Hippocampal formation (tissue), 2 donors: ENCODE data around the gene EZH1.
"Not testable (repeated sequence)": the region's sequence is repeated elsewhere in the genome, so short reads cannot be mapped to it uniquely, and the experiment has no call there.

ENCODE experiments used
- DNase-seq, 2 donors: peaks; one replicate each; lab custom pipeline; 2025; lab: John Stamatoyannopoulos, UW

The EZH1 gene

DNA sequence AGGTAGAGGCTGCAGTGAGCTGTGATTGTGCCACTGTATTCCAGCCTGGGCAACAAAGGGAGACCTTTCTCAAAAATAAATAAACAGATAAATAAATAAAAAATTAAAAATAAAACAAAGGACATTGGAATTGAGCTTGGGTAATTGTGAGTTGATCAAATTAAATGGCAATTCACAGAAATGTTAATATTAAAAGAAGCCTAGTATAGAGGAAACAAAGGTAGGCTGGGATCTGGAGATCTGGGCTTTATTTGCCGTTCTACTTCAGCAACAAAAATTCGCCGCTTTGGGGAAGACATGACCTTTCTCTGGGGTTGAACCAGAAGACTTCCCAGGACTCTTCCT lies 28.1 kb upstream of the EZH1 start:
- DNase-seq = no peak

DNA sequence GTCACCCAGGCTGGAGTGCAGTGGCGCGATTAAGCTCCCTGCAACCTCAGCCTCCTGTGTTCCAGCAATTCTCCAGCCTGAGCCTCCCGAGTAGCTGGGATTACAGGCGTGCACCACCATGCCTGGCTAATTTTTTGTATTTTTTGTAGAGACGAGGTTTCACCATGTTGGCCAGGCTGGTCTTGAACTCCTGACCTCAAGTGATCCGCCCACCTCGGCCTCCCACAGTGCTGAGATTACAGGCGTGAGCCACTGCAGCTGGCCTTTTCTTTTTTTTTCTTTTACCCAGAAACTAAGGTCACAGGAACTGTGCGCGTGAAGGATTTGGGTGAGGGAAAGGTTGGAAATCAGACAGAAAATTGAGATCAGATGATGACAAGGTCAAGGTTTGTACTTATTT lies 25.1 kb upstream of the EZH1 start:
- DNase-seq = not testable (repeated sequence)

DNA sequence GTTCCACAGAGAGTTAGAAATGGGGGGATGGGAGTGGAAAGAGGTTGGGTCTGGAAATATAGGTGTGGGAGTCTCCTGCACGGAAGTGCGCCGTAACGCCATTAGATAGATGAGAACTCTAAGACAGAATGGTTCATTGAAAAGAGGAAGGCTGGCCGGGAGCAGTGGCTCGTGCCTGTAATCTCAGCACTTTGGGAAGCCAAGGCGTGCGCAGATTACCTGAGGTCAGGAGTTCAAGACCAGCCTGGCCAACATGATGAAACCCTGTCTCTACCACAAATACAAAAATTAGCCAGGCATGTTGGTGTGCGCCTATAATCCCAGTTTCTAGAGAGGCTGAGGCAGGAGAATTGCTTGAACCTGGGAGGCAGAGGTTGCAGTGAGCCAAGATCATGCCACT lies 23.2 kb upstream of the EZH1 start:
- not testable (repeated sequence) for DNase-seq

DNA sequence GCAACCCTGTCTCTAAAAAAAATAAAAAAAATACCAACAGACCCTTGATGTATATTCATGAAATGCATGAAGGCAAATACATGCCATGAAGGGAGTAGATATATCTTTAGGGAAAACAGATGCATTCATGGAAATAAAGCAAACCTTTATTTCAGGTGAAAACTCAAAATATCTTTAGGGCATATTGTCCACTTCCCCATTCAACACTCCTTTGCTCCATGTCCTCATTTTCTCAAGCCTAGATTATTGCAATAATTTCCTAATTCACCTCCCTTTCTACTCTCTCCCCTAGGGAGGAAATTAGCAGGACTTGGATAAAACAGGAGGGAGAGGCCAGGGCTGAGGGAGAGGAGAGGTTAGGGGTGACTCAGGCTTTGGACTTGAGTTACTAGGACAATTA lies 22.7 kb upstream of the EZH1 start:
- DNase-seq = no peak

DNA sequence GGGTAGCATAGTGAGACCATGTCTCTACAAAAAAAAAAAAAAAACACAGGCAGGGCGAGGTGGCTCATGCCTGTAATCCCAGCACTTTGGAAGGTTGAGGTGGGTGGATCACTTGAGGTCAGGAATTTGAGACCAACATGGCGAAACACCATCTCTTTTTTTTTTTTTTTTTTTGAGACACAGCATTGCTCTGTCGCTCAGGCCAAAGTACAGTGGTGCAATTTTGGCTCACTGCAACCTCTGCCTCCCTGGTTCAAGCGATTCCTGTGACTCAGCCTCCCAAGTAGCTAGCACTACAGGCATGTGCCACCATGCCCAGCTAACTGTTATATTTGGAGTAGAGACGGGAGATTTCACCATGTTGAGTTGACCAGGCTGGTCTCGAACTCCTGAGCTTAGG lies 21.3 kb upstream of the EZH1 start:
- no peak for DNase-seq

DNA sequence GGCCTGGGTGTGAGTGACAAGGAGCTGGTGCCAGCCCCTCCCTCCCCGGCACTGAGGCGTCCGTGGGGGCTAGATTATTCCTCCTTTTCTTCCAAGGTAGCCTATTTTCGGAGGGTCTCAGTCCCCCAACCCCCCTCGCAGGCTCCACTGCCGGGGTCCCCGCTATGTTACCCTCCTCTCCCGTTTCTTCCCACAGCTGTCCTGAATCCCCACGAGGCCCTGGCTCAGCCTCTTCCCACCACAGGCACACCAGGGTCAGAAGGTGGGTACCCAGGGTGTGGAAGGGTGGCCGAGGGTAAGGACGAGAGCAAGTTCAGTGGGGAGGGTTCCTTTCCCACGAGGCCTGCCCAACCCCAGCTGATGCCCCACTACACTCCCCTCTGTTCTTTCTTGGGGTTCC lies 16.8 kb upstream of the EZH1 start:
- DNase-seq = no peak

DNA sequence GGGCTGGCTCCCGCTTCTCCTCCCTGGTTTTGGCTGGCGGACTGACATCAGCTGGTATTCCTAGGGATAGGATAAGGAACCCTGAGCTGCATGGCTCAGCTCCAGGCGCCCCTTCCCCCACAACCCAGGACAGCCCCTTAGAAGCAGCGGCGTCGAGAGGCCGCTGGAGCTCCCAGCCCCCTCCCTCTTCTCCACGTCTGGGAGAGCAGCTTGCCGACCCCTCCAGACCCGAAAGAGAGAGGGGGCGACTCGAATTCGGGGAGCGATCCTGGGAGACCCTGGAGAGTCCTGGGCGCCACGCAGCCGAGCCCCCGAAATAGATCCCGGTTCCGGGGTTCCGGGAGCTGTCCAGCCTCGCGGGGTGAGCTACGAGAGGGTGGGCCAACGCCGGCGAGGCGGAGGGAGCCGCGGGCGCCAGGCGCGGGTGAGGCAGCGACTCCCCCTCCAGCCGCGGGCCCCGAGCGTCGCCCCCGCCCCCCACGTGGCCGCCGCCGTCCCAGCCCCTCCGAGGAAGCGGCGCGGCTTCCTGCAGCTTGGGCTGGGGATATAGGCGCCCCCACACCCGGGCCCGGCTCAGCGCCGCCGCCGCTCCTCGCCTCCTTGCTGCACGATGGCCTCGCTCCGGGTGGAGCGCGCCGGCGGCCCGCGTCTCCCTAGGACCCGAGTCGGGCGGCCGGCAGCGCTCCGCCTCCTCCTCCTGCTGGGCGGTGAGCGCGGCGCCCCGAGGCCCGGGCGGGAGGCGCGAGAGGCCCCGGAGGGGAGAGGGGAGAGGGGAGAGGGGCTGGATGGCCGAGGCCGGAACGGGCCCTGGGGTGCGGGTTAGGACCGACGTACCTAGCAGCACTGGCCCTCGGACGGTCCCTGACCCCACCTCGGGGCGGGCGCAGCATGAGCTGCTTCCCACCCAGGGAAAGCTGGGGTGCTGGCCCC lies 16.1 kb upstream of the EZH1 start, which contains the start of gene RAMP2:
Gene RAMP2 (plus strand): TSS at position 576 of the 930 bp plus-strand sequence. CDS start 35 bp downstream, at position 611.
- no peak for DNase-seq

DNA sequence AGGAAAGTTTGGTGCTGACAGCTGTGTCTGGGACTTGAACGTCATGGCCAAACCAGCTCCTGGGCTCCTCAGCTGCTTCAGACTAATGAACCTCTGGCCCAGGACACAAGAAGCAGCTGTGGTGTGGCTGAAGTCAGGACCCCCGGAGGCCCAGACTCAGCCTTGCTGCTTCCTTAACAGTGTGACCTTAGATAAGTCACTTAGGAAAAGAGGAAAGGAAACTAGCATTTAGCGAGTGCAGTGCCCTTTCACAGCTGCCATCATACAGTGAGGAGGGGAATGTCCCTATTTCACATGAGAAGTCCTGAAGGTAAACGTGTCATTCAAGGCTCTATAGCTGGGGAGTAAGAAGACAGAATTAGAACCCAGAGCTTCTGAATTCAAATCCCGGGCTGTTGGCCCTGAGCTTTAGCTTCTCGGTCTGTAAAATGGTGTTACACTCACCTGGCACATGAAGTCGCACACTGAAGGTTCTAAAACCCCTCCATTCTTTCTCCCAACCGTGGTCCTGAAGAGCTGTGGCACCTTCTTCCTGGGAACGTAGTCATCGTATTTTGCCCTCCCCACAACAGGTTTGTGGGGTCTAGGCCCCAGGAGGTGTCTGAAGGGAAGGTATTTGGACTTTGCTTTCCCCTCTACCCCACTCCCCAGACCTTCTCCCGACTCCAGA lies 15.3 kb upstream of the EZH1 start:
- no peak for DNase-seq

DNA sequence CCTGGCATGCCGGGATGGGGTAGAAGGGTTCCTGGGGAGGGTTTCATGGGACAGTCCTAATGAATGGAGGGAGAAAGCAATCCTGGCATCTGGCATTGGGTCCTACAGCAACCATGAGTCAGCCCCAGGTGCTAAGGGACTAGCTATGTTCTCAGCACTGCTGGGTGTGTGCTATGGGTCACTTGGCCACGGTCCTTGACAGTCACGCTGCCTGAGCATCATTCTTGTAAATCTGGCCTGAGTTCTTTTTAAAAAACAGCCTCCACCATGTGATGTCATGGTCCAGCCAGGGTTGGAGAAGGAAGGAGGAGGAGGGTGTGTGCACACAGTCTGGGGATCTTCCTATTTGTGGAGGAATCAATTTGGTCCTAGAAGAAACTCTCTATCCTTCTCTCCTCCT lies 9.9 kb upstream of the EZH1 start:
- DNase-seq = no peak

DNA sequence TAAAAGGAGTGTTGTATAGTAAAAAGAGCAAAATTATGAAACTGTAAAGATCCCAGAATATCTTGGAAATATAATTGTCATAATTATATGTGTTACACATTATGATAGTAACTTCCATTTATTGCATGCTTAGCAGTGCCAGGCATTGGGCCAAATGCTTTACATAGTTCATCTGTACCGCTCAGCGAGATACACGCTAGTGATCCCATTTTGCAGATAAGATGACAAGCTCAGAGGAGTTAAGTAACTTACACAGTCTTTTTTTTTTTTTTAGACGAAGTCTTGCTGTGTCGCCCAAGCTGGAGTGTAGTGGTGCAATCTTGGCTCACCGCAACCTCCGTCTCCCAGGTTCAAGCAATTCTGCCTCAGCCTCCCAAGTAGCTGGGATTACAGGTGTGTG lies 6.8 kb upstream of the EZH1 start:
- DNase-seq = no peak

DNA sequence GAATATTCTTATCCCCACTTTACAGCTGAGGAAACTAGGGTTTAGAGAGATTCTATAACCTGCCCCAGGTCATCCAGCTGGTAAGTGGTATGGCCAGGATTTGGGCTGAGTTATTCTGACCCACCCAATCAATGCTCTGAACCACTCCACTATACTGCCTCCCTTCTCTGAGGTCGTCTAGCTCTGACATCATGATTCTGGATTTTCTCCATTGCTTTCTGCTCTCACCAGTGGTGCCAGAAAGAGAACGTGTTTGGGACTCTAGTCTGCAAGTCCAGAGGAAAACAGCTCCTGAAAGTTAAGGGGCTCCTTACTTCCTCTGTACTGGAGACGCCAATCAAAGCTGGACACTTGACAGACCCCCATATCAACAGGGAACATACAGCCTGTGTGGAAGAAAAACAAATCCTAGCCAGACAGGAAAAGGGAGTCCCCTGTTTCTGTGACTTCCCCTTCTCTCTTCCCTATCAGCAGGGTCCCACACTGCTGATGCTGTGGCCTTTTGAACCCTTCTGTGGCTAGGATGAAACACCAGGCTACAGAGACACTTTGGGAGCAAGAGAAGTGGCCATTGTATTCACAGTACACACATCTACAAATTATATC lies 6.0 kb upstream of the EZH1 start:
- DNase-seq = no peak

DNA sequence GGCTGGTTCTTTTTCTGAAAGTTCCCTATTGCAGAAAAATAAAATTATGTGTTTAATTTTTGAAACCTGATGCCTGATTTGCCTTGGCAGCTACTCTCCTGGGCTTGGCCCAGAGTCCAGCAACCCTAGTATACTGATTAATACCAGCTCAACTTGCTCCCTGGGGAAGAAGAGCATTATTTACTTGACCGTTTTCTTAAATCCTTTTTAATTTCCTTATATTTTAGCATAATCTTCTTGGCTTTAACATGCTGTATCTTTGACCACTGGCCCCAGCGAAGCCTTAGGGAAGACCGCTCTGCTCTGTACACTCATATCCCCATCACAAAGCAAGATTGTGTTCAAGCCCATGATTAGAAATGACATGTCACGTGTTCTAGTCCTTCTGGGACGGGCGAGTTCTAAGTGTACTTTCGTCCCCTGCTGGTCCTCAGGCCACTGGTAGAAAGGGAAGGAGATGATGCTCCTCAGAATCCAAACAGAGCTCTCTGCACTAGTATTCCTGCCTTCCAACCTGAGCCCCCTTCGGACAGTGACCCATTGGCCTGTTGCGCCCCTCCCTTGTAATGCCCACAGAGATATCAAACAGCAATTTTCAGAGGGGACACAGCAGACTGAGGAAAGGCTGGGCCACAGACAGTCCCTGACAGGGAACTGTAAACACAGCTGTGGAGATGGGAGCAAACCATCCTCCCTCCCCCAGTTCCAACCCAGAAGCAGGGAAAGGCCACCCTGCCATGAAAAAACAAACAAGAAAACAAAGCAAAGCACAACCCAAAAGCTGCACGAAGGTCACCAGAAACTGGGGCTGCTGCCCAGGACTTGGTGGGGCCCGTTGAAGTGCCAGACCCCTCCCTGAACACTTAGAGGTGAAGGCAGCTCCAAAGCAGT lies 4.3 kb upstream of the EZH1 start:
- no peak for DNase-seq

DNA sequence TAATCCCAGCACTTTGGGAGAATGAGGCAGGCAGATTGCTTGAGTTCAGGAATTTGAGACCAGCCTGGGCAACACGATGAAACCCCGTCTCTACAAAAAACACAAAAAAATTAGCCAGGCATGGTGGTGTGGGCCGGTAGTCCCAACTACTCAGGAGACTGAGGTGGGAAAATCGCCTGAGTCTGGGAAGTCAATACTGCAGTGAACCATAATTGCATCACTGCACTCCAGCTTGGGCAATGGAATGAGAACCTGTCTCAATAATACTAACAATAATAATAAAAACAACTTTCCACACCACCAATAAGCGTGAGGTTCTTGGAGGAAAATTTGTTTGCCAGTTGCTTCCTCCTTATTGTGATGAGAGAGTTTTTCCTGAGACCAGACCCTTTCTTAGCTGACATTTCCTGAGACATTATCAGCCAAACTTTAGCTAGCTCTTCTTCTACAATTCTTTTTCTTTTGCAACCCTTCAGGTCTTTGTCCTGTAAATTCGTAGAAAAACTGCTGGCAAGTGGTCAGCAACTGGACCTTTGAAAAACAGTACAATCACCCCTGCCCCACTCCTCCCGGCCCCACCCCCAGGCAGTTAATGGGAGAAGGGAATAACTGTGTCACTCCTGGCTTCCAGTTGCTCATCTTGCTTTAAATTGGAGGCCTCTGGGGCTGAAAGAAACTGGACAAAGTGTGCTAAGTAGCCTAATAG lies 3.5 kb upstream of the EZH1 start:
- no peak for DNase-seq

DNA sequence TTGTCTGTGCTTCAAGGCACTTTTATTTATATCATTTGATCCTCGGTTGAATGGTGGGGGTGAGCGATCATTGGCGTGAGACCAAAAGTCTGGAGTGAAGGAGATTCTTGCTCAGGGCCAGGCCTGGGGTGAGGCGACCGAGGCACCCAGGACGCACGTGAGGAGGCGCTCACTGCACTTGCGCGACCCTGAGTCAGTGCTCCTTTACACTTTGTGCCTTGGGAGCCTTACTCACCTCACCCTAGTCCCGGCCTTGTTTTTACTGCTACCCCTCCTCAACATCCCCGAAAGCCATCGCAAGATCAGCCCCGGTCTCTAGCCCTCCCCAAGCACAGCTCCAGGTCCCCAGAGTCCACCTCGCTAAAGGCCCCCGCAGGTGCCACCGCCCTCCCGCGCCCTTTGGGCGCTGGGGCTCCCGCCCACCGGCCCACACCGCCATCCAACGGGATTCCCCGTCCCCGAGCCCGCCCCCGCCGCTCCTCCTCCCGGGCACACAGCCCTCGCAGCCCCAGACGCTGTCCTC lies 496 bp downstream of the EZH1 start:
- no peak for DNase-seq

DNA sequence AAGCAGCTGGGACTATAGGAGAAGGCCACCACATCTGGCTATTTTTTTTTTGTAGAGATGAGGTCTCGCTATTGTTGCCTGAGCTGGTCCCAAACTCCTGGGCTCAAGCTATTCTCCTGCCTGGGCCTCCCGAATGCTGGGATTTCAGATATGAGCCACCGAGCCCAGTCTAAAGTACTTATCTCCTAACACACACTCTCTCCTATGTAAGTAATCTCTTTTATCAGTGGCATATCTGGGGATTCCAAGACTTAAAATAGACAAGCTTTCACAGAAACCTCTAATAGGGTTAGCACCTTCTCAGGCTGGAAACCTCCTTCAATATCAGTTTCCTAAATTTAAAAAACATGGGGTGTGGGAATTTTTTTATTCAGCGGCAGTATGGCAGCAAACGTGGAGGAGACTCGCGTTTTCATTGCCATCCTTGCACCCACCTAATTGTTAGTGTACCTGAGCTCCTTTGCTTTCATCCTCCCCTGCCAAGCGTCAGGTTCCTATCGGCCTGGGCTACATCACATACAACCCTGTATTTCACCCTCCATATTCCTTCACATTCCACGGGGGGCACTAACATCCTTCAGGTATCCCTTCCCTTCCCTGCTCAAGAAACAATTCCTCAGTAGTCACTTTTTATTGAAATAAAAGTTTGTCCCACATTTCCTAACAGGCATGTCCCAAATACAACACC lies 1.1 kb downstream of the EZH1 start:
- DNase-seq = no peak

DNA sequence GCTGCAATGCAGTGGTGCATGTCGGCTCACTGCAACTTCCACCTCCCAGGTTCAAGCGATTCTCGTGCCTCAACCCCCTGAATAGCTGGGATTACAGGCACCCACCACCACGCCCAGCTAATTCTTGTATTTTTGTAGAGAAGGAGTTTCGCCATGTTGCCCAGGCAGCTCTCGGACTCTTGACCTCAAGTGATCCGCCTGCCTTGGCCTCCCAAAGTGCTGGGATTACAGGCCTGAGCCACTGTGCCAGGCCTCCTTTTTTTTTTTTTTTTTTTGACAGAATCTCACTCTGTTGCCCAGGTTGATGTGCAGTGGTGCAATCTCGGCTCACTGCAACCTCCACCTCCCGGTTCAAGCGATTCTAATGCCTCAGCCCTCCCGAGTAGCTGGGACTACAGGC lies 1.9 kb downstream of the EZH1 start:
- not testable (repeated sequence) for DNase-seq

DNA sequence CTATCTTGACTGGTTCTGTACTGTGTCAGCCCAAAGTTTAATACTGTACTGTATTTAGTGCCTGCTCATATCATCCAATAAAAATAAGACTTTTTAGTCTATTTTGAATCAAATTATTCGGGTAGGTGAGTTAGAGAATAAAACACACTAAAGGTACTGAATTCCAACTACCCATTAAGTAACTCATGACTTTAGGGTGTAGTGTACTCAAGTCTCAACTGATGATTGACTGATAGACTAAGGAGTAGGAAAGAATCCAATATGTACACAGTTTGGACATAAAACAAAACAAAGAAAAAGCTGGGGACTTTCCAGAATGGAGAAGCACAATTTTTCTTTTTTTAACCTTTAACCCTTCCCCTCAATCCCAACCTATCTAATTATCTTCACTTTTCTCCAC lies 4.1 kb downstream of the EZH1 start:
- no peak for DNase-seq

DNA sequence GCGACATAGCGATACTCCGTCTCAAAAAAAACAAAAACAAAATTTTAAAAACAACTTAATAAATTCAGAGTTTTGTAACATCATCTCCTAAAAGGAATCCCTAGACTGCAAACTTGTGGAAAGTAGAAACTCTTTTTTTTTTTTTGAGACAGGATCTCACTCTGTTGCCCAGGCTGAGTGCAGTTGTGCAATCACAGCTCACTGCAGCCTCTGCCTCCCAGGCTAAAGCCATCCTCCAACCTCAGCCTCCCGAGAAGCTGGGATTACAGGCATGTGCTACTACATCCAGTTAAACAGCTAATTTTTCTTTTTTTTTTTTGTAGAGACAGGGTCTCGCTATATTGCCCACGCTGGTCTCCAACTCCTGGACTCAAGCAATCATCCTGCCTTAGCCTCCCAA lies 19.7 kb downstream of the EZH1 start:
- DNase-seq = no peak

DNA sequence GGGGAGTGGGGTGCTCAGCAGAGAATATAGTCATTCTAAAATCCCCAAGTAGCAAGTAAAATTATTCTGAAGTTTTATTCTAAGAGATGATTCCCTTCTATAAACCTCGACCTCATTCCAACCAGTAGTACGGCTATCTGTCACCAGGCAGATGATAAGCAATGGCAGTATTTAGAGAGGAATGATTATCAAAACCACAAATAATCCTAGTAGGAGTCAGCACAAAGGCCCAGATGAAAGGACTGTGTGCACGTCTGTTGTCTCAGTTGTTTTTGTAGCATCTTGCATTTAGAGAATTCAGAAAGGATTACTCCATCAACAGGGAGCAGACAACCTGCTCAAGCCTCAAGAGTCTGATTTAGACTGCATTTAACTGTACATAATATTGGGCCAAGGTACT lies 21.2 kb downstream of the EZH1 start:
- DNase-seq = no peak

DNA sequence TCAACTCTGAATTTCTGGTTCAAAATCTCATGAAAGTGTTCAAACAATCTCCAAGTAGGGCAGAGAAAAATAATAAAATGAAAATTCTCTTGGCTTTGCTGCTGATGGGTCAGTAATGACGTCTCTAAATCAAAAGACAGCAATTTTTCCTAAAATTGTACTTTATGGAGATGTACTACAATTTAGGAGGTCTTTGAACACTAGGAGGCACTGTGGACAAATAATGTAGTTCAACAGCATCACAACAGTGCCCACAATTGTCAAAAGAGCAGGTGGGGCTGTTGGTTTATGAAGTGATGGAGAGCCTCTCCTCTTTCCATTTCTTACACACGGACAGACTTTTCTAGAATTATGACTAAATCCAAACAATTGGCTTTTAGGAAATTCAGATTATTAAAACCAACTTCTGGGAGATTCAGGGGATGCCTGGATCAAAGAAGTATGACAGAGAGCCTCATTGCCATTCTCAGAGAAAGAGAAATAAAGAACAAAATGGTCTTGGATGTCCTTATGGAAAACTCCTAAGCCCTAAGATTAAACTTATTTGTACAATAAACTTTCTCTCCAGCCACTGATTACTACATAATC lies 23.8 kb downstream of the EZH1 start:
- peak in 1 of 2 donors; percentile 55 for DNase-seq
